PFSK-1 (cell line): ENCODE results near the gene ACSF3.

Experiments
- FOXP2 ChIP-seq: optimal IDR thresholded peaks from 2 replicates; pipeline ENCODE3; 2011; ENCODE audit warnings: borderline replicate concordance, control low read depth, inconsistent platforms; ENCODE audit not compliant: insufficient read depth; ENCODE audit errors: extremely low read length, extremely low read depth
- POLR2AphosphoS5 ChIP-seq: IDR thresholded peaks from 2 replicates; pipeline ENCODE4 v1.6.1; 2012; ENCODE audit warnings: low read depth, mild to moderate bottlenecking, control low read depth, low read length, moderate library complexity
- REST ChIP-seq, 2 experiments: IDR thresholded peaks; 2 replicates each; pipeline versions ENCODE4 v1.6.1 to v1.8.0; 2011 to 2012; ENCODE audit warnings: low read depth in 2 of 2, low read length in 2 of 2, control low read depth in 1 of 2, inconsistent platforms in 1 of 2, mild to moderate bottlenecking in 1 of 2, moderate library complexity in 1 of 2; ENCODE audit not compliant: insufficient read depth in 1 of 2
- SIN3A ChIP-seq: IDR thresholded peaks from 2 replicates; pipeline ENCODE4 v1.6.1; 2012; ENCODE audit warnings: mild to moderate bottlenecking, low read length, moderate library complexity, borderline replicate concordance; ENCODE audit not compliant: insufficient read depth
- TAF1 ChIP-seq: IDR thresholded peaks from 2 replicates; pipeline ENCODE4 v1.6.1; 2012; ENCODE audit warnings: low read length, control low read depth, borderline replicate concordance; ENCODE audit not compliant: insufficient read depth

Gene ACSF3

GRCh38 chr16:89071686-89072547 lies 21.7 kb upstream of the ACSF3 start:
- no peak for TF ChIP-seq SIN3A
- TF ChIP-seq POLR2AphosphoS5: no peak
- TF ChIP-seq REST (IDR thresholded peaks at IDR 0.05; ENCODE audit: insufficient read depth in 1 of 2, low read depth in 2 of 2, low read length in 2 of 2): no peak
- TF ChIP-seq TAF1: no peak
- no peak for TF ChIP-seq FOXP2

GRCh38 chr16:89072548-89073130 lies 21.0 kb upstream of the ACSF3 start:
- TF ChIP-seq REST (IDR thresholded peaks at IDR 0.05; ENCODE audit: insufficient read depth in 1 of 2, low read depth in 2 of 2, low read length in 2 of 2) (no peak), FOXP2 (no peak), SIN3A (no peak), TAF1 (no peak), POLR2AphosphoS5 (no peak)

- TF ChIP-seq SIN3A: no peak
- TF ChIP-seq POLR2AphosphoS5: no peak
- no peak for TF ChIP-seq REST (IDR thresholded peaks at IDR 0.05; ENCODE audit: insufficient read depth in 1 of 2, low read depth in 2 of 2, low read length in 2 of 2)
- TF ChIP-seq TAF1: no peak
- TF ChIP-seq FOXP2: no peak
Measured at GRCh38 chr16:89073346-89074071, 20.1 kb upstream of the ACSF3 start.

- TF ChIP-seq POLR2AphosphoS5 (no peak), TAF1 (no peak), REST (IDR thresholded peaks at IDR 0.05; ENCODE audit: insufficient read depth in 1 of 2, low read depth in 2 of 2, low read length in 2 of 2) (no peak), FOXP2 (no peak), SIN3A (no peak)
Measured at GRCh38 chr16:89074803-89075688, 18.6 kb upstream of the ACSF3 start.
